H1 (cell line): ENCODE measurements around the gene ADGRG7. TPM values are rescaled to one million over a fixed set of nuclear protein-coding genes. Genes with fewer than 3 reads are reported as not detected.

Source experiments
- CTCF ChIA-PET: fragments of 300-600 bp; sonication (Branson Sonifier 250); formaldehyde crosslinking; loops from one replicate; lab custom pipeline; 2021; ENCODE audit not compliant: partially characterized antibody; lab: Charles Lee
- POLR2A ChIA-PET: fragments of 300-600 bp; sonication (Branson Sonifier 250); formaldehyde crosslinking; loops from one replicate; lab custom pipeline; 2021; ENCODE audit warnings: inconsistent platforms; ENCODE audit not compliant: partially characterized antibody; lab: Charles Lee
- DNase-seq, 2 experiments: peaks; one replicate each; pipeline versions ENCODE4 v3.0.0 to v3.0.0-alpha.2; 2010 to 2022; ENCODE audit warnings: low spot score in 2 of 2, low read depth in 1 of 2, mixed read lengths in 1 of 2
- FAIRE-seq: peaks from 2 replicates; lab custom pipeline; 2011; peaks lifted over from hg19 to GRCh38; lab: Jason Lieb, UNC
- H2AFZ ChIP-seq: 2 replicates; pipeline ENCODE4 v1.8.1; 2012; ENCODE audit warnings: low read length, inconsistent platforms
- H2AK5ac ChIP-seq: 2 replicates; pipeline ENCODE4 v1.6.1; 2013; ENCODE audit warnings: low read depth, low read length
- H2BK120ac ChIP-seq: replicated peaks from 2 replicates; pipeline ENCODE3; 2013; ENCODE audit warnings: low read depth, low read length, inconsistent platforms
- H2BK12ac ChIP-seq: 2 replicates; pipeline ENCODE4 v1.6.1; 2013; ENCODE audit warnings: low read depth, low read length
- H2BK15ac ChIP-seq: 2 replicates; pipeline ENCODE4 v1.6.1; 2013; ENCODE audit warnings: low read length
- H2BK20ac ChIP-seq: 2 replicates; pipeline ENCODE4 v1.6.1; 2013; ENCODE audit warnings: low read length
- H2BK5ac ChIP-seq: 2 replicates; pipeline ENCODE4 v1.6.1; 2013; ENCODE audit warnings: low read depth, low read length
- H3K14ac ChIP-seq: 2 replicates; pipeline ENCODE4 v1.6.1; 2013; ENCODE audit warnings: inconsistent platforms; ENCODE audit not compliant: insufficient read length
- H3K18ac ChIP-seq: 2 replicates; pipeline ENCODE4 v1.6.1; 2013; ENCODE audit warnings: low read length; ENCODE audit errors: extremely low read depth
- H3K23ac ChIP-seq: 2 replicates; pipeline ENCODE4 v1.6.1; 2013; ENCODE audit warnings: inconsistent platforms; ENCODE audit not compliant: insufficient read length
- H3K23me2 ChIP-seq: 2 replicates; pipeline ENCODE4 v1.6.1; 2013; ENCODE audit warnings: low read depth, low read length
- H3K27ac ChIP-seq: 2 replicates; pipeline ENCODE4 v1.6.1; 2011; ENCODE audit warnings: low read depth, low read length, inconsistent platforms
- H3K27me3 ChIP-seq, 4 experiments: replicated peaks in 1 of 4; 1 replicate in 1 of 4; 2 replicates in 3 of 4; pipeline versions ENCODE4 v1.6.1 to v1.8.1; 2011 to 2013; ENCODE audit warnings: low read length in 3 of 4, mild to moderate bottlenecking in 3 of 4, inconsistent platforms in 2 of 4, mixed read lengths in 2 of 4, moderate library complexity in 1 of 4; ENCODE audit not compliant: control insufficient read depth in 3 of 4, insufficient read depth in 3 of 4; ENCODE audit errors: extremely low read depth in 1 of 4
- H3K36me3 ChIP-seq, 4 experiments: 2 replicates each; pipeline versions ENCODE4 v1.6.1 to v1.8.1; 2011 to 2013; ENCODE audit warnings: mild to moderate bottlenecking in 4 of 4, low read length in 3 of 4, moderate library complexity in 2 of 4, control low read depth in 1 of 4, inconsistent platforms in 1 of 4; ENCODE audit not compliant: insufficient read depth in 4 of 4, control insufficient read depth in 2 of 4
- H3K4ac ChIP-seq: replicated peaks from 2 replicates; pipeline ENCODE3; 2013; ENCODE audit warnings: low read length, low read depth, mixed read lengths, inconsistent platforms; ENCODE audit not compliant: insufficient read length
- H3K4me1 ChIP-seq, 4 experiments: replicated peaks in 1 of 4; 1 replicate in 1 of 4; 2 replicates in 3 of 4; pipeline versions ENCODE4 v1.6.1 to v1.8.1; 2011 to 2013; ENCODE audit warnings: low read length in 3 of 4, inconsistent platforms in 2 of 4, mixed read lengths in 1 of 4; ENCODE audit not compliant: insufficient read depth in 4 of 4, control insufficient read depth in 3 of 4
- H3K4me2 ChIP-seq, 2 experiments: 2 replicates each; pipeline versions ENCODE4 v1.6.1 to v1.8.1; 2011 to 2013; ENCODE audit warnings: low read depth in 2 of 2, low read length in 2 of 2, control low read depth in 1 of 2, inconsistent platforms in 1 of 2, mild to moderate bottlenecking in 1 of 2; ENCODE audit not compliant: insufficient read depth in 1 of 2
- H3K4me3 ChIP-seq, 4 experiments: fragments of 200-600, 300-600 bp in 1 of 4; sonication (generic), shearing (Covaris generic), sonication (Bioruptor Twin) in 1 of 4; 2 replicates each; pipeline versions ENCODE4 v1.5.1 to v1.8.1; 2011 to 2016; ENCODE audit warnings: low read length in 4 of 4, low read depth in 3 of 4, control low read depth in 2 of 4, inconsistent platforms in 2 of 4, mild to moderate bottlenecking in 2 of 4, mixed read lengths in 1 of 4, moderate library complexity in 1 of 4; ENCODE audit not compliant: insufficient read depth in 2 of 4; ENCODE audit errors: extremely low read depth in 1 of 4
- H3K56ac ChIP-seq: replicated peaks from 2 replicates; pipeline ENCODE3; 2013; ENCODE audit warnings: low read depth, mild to moderate bottlenecking, mixed read lengths, low read length, inconsistent platforms; ENCODE audit not compliant: insufficient read length
- H3K79me1 ChIP-seq: 2 replicates; pipeline ENCODE4 v1.6.1; 2013; ENCODE audit warnings: low read depth, low read length, control low read depth
- H3K79me2 ChIP-seq, 2 experiments: 2 replicates each; pipeline versions ENCODE4 v1.6.1 to v1.8.1; 2012 to 2013; ENCODE audit warnings: low read length in 2 of 2, mild to moderate bottlenecking in 2 of 2, inconsistent platforms in 1 of 2; ENCODE audit not compliant: insufficient read depth in 2 of 2, control insufficient read depth in 1 of 2
- H3K9ac ChIP-seq, 4 experiments: replicated peaks in 1 of 4; 1 replicate in 1 of 4; 2 replicates in 3 of 4; pipeline versions ENCODE4 v1.6.1 to v1.8.1; 2011 to 2013; ENCODE audit warnings: low read depth in 3 of 4, low read length in 3 of 4, control low read depth in 2 of 4, mild to moderate bottlenecking in 2 of 4, moderate library complexity in 2 of 4, inconsistent platforms in 1 of 4; ENCODE audit errors: extremely low read depth in 1 of 4
- H3K9me3 ChIP-seq, 2 experiments: 2 replicates each; pipeline versions ENCODE4 v1.6.1 to v1.8.1; 2012 to 2013; ENCODE audit warnings: mild to moderate bottlenecking in 2 of 2, moderate library complexity in 2 of 2, control low read depth in 1 of 2, inconsistent platforms in 1 of 2, low read depth in 1 of 2, low read length in 1 of 2, mixed read lengths in 1 of 2; ENCODE audit not compliant: insufficient read depth in 2 of 2
- H4K20me1 ChIP-seq, 2 experiments: replicated peaks in 1 of 2; 2 replicates each; pipeline versions ENCODE3 to v1.8.1; 2011 to 2013; ENCODE audit warnings: inconsistent platforms in 2 of 2, low read length in 2 of 2, mild to moderate bottlenecking in 1 of 2; ENCODE audit not compliant: insufficient read depth in 2 of 2, control insufficient read depth in 1 of 2
- H4K5ac ChIP-seq: 2 replicates; pipeline ENCODE4 v1.6.1; 2013; ENCODE audit warnings: low read length, low read depth, mixed read lengths, inconsistent platforms; ENCODE audit not compliant: insufficient read length
- H4K8ac ChIP-seq: 2 replicates; pipeline ENCODE4 v1.8.0; 2013; ENCODE audit warnings: mild to moderate bottlenecking, moderate library complexity, low read length, inconsistent platforms; ENCODE audit not compliant: insufficient read depth; ENCODE audit errors: extremely low read depth
- H4K91ac ChIP-seq: replicated peaks from 2 replicates; pipeline ENCODE3; 2013; ENCODE audit warnings: low read length, mixed read lengths, inconsistent platforms; ENCODE audit not compliant: insufficient read length
- CREB1 ChIP-seq: IDR thresholded peaks from 2 replicates; pipeline ENCODE4 v1.6.1; 2012; ENCODE audit warnings: inconsistent platforms
- POLR2A ChIP-seq, 2 experiments: IDR thresholded peaks; 1 replicate in 1 of 2; 2 replicates in 1 of 2; pipeline ENCODE4 v1.6.1; 2011; ENCODE audit warnings: low read depth in 2 of 2, low read length in 2 of 2, mild to moderate bottlenecking in 2 of 2; ENCODE audit errors: control extremely low read depth in 1 of 2
- SIRT6 ChIP-seq: IDR thresholded peaks from one replicate; pipeline ENCODE4 v1.7.1; 2012; ENCODE audit warnings: low read length, inconsistent platforms
- SIX5 ChIP-seq: IDR thresholded peaks from 2 replicates; pipeline ENCODE4 v1.6.1; 2011; ENCODE audit warnings: mild to moderate bottlenecking, low read depth, low read length
- SUZ12 ChIP-seq: fragments of 200-600 bp; sonication (generic); IDR thresholded peaks from 2 replicates; pipeline ENCODE4 v1.6.1; 2012; ENCODE audit warnings: mild to moderate bottlenecking, inconsistent platforms, low read length, moderate library complexity, mixed read lengths
- TBP ChIP-seq: IDR thresholded peaks from 2 replicates; pipeline ENCODE4 v1.6.1; 2011; ENCODE audit warnings: low read depth, low read length, improper control_type of control experiment
- WGBS, 2 experiments: shearing (Covaris generic) in 1 of 2; methylation state at CpG; one replicate each; pipeline versions ENCODE4 v1.1.6 to v1.1.7; 2013 to 2015; ENCODE audit warnings: low lambda C conversion rate in 2 of 2, mixed read lengths in 2 of 2, inconsistent platforms in 1 of 2, low coverage in 1 of 2, missing lambda C conversion rate in 1 of 2; ENCODE audit not compliant: insufficient replicate concordance in 2 of 2, insufficient coverage in 1 of 2, insufficient read length in 1 of 2; ENCODE audit errors: extremely low coverage in 1 of 2, missing lambda C conversion rate in 1 of 2; 5-methylcytosine and 5-hydroxymethylcytosine counted together
- polyA plus RNA-seq, 7 experiments: library from polyadenylated mRNA; depleted of rRNA in 3 of 7; stranded (reverse) in 5 of 7; unstranded in 2 of 7; fragments of >200 nt in 5 of 7; fragments of 200-250 nt in 2 of 7; gene quantifications; 1 replicate in 5 of 7; 2 replicates in 1 of 7; 4 replicates in 1 of 7; pipeline versions ENCODE4 v1.2.1 to v1.2.3, GENCODE V29; 2011 to 2013; ENCODE audit warnings: missing spikeins in 2 of 7, mixed read lengths in 2 of 7
- total RNA-seq: library from RNA; stranded (reverse); fragmentation: NEBNext Ultra II Directional; extraction: Animal tissue kit (Norgen Biotek cat#: 25700); gene quantifications from 2 replicates; pipeline ENCODE4 v1.2.1, GENCODE V29; 2021
- TF ChIP-seq, protein P1 (sequence below): IDR thresholded peaks from 2 replicates; pipeline ENCODE4 v1.6.1; 2012; ENCODE audit warnings: low read length, inconsistent platforms
- TF ChIP-seq, protein P2 (sequence below), 3 experiments: IDR thresholded peaks; 1 replicate in 2 of 3; 2 replicates in 1 of 3; pipeline versions ENCODE4 v1.5.1 to v1.6.1; 2011; ENCODE audit warnings: low read length in 3 of 3, mild to moderate bottlenecking in 3 of 3, inconsistent platforms in 2 of 3, low read depth in 1 of 3, moderate library complexity in 1 of 3; ENCODE audit not compliant: insufficient read depth in 1 of 3; ENCODE audit errors: control extremely low read depth in 1 of 3
- TF ChIP-seq, protein P3 (sequence below): IDR thresholded peaks from 2 replicates; pipeline ENCODE4 v1.6.1; 2011; ENCODE audit warnings: low read depth, mild to moderate bottlenecking, low read length; ENCODE audit not compliant: insufficient read depth

The ADGRG7 gene
- total and polyA plus RNA-seq, 2 of the 8 experiments (the other 6 are each of a cell fraction or from before 2014, with no cell fraction given), result not detected

DNA sequence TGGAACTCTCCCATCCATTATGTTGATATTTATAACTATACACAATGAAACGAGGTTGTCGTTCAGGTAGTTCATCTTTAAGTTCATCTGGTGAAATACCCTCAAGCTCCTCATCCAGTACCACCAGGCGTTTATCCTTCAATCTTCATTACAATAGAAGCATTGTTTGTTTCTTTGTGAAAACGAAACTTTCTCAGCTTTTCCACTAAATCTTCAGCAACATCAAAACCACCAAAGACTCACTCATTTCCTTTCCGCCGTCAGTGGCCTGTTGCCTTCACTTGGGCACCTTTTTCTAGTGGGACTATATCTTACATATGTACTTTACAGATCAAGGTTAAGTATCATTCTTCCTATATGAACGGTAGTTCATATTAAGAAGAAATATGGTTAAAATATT, 55.8 kb downstream of the ADGRG7 start:
- H3K56ac ChIP-seq, result no peak overlapping the region
- no peaks in the 10 kb centered on the region for H3K36me3 ChIP-seq
- H3K9me3 ChIP-seq, result no peaks in the 10 kb centered on the region
- H2BK15ac ChIP-seq, result no peak overlapping the region
- no peaks in the 10 kb centered on the region for H3K79me1 ChIP-seq
- no peak overlapping the region for H4K5ac ChIP-seq
- H3K14ac ChIP-seq, result no peak overlapping the region
- no peaks in the 10 kb centered on the region for H3K23me2 ChIP-seq
- FAIRE-seq (peak; percentile 39), DNase-seq (no peak)
- H2BK12ac ChIP-seq, result no peak overlapping the region
- no peaks in the 10 kb centered on the region for H3K27me3 ChIP-seq
- ChIA-PET POLR2A (no interaction called here), CTCF (interaction anchor here (1.0 kb wide), 1 partner anchor 103 kb away, joined by 3 read pairs; no protein-coding TSS in a partner anchor)
- H3K18ac ChIP-seq, result no peak overlapping the region
- H3K4me1 ChIP-seq, result no peaks in the 10 kb centered on the region
- H2BK120ac ChIP-seq, result no peak overlapping the region
- H4K20me1 ChIP-seq, result no peaks in the 10 kb centered on the region
- H3K4me2 ChIP-seq, result no peak overlapping the region
- H3K4me3 ChIP-seq, result no peak overlapping the region
- H3K23ac ChIP-seq, result no peak overlapping the region
- H2BK20ac ChIP-seq, result no peak overlapping the region
- H2AK5ac ChIP-seq, result no peak overlapping the region
- WGBS, 2 experiments, result 76% methylated on average over 7 of the region's 7 CpGs; no CpG with 5 or more reads in 1 of the 2 experiments
- no peak overlapping the region for H2AFZ ChIP-seq
- H3K27ac ChIP-seq, result no peak overlapping the region
- H4K91ac ChIP-seq, result no peak overlapping the region
- H4K8ac ChIP-seq, result no peak overlapping the region
- no peak overlapping the region for H3K4ac ChIP-seq
- H3K9ac ChIP-seq, result no peak overlapping the region
- H3K79me2 ChIP-seq, result no peaks in the 10 kb centered on the region
- no peak overlapping the region for H2BK5ac ChIP-seq
- TF ChIP-seq POLR2A (IDR thresholded peaks at IDR 0.05; ENCODE audit: control extremely low read depth in 1 of 2, low read depth in 2 of 2, low read length in 2 of 2), result no peak
- no peak for TF ChIP-seq SIRT6
- TF ChIP-seq, protein P1, sequence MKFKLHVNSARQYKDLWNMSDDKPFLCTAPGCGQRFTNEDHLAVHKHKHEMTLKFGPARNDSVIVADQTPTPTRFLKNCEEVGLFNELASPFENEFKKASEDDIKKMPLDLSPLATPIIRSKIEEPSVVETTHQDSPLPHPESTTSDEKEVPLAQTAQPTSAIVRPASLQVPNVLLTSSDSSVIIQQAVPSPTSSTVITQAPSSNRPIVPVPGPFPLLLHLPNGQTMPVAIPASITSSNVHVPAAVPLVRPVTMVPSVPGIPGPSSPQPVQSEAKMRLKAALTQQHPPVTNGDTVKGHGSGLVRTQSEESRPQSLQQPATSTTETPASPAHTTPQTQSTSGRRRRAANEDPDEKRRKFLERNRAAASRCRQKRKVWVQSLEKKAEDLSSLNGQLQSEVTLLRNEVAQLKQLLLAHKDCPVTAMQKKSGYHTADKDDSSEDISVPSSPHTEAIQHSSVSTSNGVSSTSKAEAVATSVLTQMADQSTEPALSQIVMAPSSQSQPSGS, result no peak
- TF ChIP-seq, protein P2, sequence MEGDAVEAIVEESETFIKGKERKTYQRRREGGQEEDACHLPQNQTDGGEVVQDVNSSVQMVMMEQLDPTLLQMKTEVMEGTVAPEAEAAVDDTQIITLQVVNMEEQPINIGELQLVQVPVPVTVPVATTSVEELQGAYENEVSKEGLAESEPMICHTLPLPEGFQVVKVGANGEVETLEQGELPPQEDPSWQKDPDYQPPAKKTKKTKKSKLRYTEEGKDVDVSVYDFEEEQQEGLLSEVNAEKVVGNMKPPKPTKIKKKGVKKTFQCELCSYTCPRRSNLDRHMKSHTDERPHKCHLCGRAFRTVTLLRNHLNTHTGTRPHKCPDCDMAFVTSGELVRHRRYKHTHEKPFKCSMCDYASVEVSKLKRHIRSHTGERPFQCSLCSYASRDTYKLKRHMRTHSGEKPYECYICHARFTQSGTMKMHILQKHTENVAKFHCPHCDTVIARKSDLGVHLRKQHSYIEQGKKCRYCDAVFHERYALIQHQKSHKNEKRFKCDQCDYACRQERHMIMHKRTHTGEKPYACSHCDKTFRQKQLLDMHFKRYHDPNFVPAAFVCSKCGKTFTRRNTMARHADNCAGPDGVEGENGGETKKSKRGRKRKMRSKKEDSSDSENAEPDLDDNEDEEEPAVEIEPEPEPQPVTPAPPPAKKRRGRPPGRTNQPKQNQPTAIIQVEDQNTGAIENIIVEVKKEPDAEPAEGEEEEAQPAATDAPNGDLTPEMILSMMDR (IDR thresholded peaks at IDR 0.05; ENCODE audit: control extremely low read depth in 1 of 3, insufficient read depth in 1 of 3, low read depth in 1 of 3, low read length in 3 of 3), result no peak
- TF ChIP-seq SUZ12, result no peak
- TF ChIP-seq CREB1, result no peak
- TF ChIP-seq SIX5, result no peak
- no peak for TF ChIP-seq TBP
- TF ChIP-seq, protein P3, sequence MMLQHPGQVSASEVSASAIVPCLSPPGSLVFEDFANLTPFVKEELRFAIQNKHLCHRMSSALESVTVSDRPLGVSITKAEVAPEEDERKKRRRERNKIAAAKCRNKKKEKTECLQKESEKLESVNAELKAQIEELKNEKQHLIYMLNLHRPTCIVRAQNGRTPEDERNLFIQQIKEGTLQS, result no peak
